Measurements from ENCODE around the gene BTF3. TPM values are rescaled to one million over a fixed set of nuclear protein-coding genes. Genes with fewer than 3 reads are reported as not detected.

The BTF3 gene
- total and polyA plus RNA-seq, 2 of the 8 experiments (the other 6 are each of a cell fraction or from before 2014, with no cell fraction given) = 396 to 754 TPM

DNA sequence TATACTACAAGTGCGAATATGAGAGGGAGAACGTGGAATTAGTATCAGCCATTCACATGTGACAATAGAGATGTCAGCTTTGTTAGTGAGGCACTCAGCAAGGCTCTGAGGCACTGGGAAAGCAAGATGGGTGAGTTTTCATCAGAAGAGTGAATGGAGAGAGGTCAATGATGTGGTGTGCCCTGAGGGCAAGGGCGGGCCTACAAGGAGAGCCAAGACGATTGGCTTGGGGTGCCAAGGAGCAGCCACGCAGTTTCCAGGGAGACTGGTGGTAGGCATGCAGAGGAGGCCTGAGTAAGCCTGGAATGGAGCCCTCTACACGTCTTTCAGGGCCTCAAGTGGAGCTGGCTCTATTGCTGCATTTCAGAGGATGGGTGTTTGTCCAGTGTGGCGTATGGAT lies 24.7 kb downstream of the BTF3 start:
- H2AFZ ChIP-seq (ENCODE audit: low read length) = no peak overlapping the region
- no peaks in the 10 kb centered on the region for H3K9me3 ChIP-seq (ENCODE audit: insufficient read depth in 2 of 2, low read depth in 1 of 2, low read length in 1 of 2)
- H3K4me2 ChIP-seq (ENCODE audit: insufficient read depth in 1 of 2, low read depth in 2 of 2, low read length in 2 of 2) = no peak overlapping the region
- ChIA-PET POLR2A (ENCODE audit: partially characterized antibody) (interaction anchor here (1.2 to 2.9 kb wide), 2 partner anchors 14 to 15 kb away, joined by 3 to 14 read pairs; no protein-coding TSS in a partner anchor), CTCF (ENCODE audit: partially characterized antibody) (interaction anchor here (0.7 to 4.5 kb wide), 6 partner anchors 15 to 330 kb away, joined by 3 to 91 read pairs (median 3); no protein-coding TSS in a partner anchor)
- no peak for FAIRE-seq
- H2BK15ac ChIP-seq (ENCODE audit: low read length) = no peak overlapping the region
- no peak overlapping the region for H3K23ac ChIP-seq (ENCODE audit: insufficient read length)
- H4K5ac ChIP-seq (ENCODE audit: insufficient read length, low read depth, low read length) = no peak overlapping the region
- no peak overlapping the region for H3K14ac ChIP-seq (ENCODE audit: insufficient read length)
- no peak overlapping the region for H3K4me3 ChIP-seq (ENCODE audit: extremely low read depth in 1 of 4, insufficient read depth in 2 of 4, low read depth in 3 of 4, low read length in 4 of 4)
- no peak overlapping the region for H2BK120ac ChIP-seq (replicated peaks; ENCODE audit: low read depth, low read length)
- no peak overlapping the region for H3K27ac ChIP-seq (ENCODE audit: low read depth, low read length)
- H4K20me1 ChIP-seq (replicated peaks in 1 of 2; ENCODE audit: control insufficient read depth in 1 of 2, insufficient read depth in 2 of 2, low read length in 2 of 2) = no peaks in the 10 kb centered on the region
- 86% methylated on average over 7 of the region's 7 CpGs; no CpG with 5 or more reads in 1 of the 2 experiments for WGBS, 2 experiments (ENCODE audit: extremely low coverage in 1 of 2, insufficient coverage in 1 of 2, insufficient read length in 1 of 2, insufficient replicate concordance in 2 of 2, low coverage in 1 of 2, low lambda C conversion rate in 2 of 2, missing lambda C conversion rate in 1 of 2)
- no peak overlapping the region for H2BK12ac ChIP-seq (ENCODE audit: low read depth, low read length)
- no peaks in the 10 kb centered on the region for H3K27me3 ChIP-seq (replicated peaks in 1 of 4; ENCODE audit: control insufficient read depth in 3 of 4, extremely low read depth in 1 of 4, insufficient read depth in 3 of 4, low read length in 3 of 4)
- no peak overlapping the region for H3K4ac ChIP-seq (replicated peaks; ENCODE audit: insufficient read length, low read depth, low read length)
- H3K56ac ChIP-seq (replicated peaks; ENCODE audit: insufficient read length, low read depth, low read length) = no peak overlapping the region
- no peak overlapping the region for H4K91ac ChIP-seq (replicated peaks; ENCODE audit: insufficient read length, low read length)
- no peaks in the 10 kb centered on the region for H3K79me1 ChIP-seq (ENCODE audit: low read depth, low read length)
- no peaks in the 10 kb centered on the region for H3K4me1 ChIP-seq (replicated peaks in 1 of 4; ENCODE audit: control insufficient read depth in 3 of 4, insufficient read depth in 4 of 4, low read length in 3 of 4)
- H3K9ac ChIP-seq (replicated peaks in 1 of 4; ENCODE audit: extremely low read depth in 1 of 4, low read depth in 3 of 4, low read length in 3 of 4) = no peak overlapping the region
- no peak overlapping the region for H2BK5ac ChIP-seq (ENCODE audit: low read depth, low read length)
- H4K8ac ChIP-seq (ENCODE audit: extremely low read depth, insufficient read depth, low read length) = no peak overlapping the region
- no peaks in the 10 kb centered on the region for H3K36me3 ChIP-seq (ENCODE audit: control insufficient read depth in 2 of 4, insufficient read depth in 4 of 4, low read length in 3 of 4)
- no peak overlapping the region for H2AK5ac ChIP-seq (ENCODE audit: low read depth, low read length)
- no peak overlapping the region for H3K18ac ChIP-seq (ENCODE audit: extremely low read depth, low read length)
- no peak overlapping the region for H2BK20ac ChIP-seq (ENCODE audit: low read length)
- no peak for DNase-seq (ENCODE audit: low read depth in 1 of 2, low spot score in 2 of 2)
- H3K23me2 ChIP-seq (ENCODE audit: low read depth, low read length) = no peaks in the 10 kb centered on the region
- H3K79me2 ChIP-seq (ENCODE audit: control insufficient read depth in 1 of 2, insufficient read depth in 2 of 2, low read length in 2 of 2) = no peaks in the 10 kb centered on the region
- TF ChIP-seq MAFK (IDR thresholded peaks at IDR 0.05; ENCODE audit: low read depth, low read length) = no peak
- TF ChIP-seq NRF1 (IDR thresholded peaks at IDR 0.05; ENCODE audit: low read depth, low read length) = no peak
- no peak for TF ChIP-seq TBP (IDR thresholded peaks at IDR 0.05; ENCODE audit: low read depth, low read length)
- TF ChIP-seq RXRA (IDR thresholded peaks at IDR 0.05; ENCODE audit: insufficient read depth, low read depth, low read length) = no peak
- TF ChIP-seq TEAD4 (IDR thresholded peaks at IDR 0.05; ENCODE audit: low read depth, low read length) = no peak
- no peak for TF ChIP-seq JUND (IDR thresholded peaks at IDR 0.05; ENCODE audit: low read length)
- TF ChIP-seq TAF1 (IDR thresholded peaks at IDR 0.05; ENCODE audit: low read depth, low read length) = no peak
- TF ChIP-seq SP4 (IDR thresholded peaks at IDR 0.05; ENCODE audit: low read length) = no peak
- no peak for TF ChIP-seq EZH2 (IDR thresholded peaks at IDR 0.05; ENCODE audit: low read depth, low read length, severe bottlenecking)
- TF ChIP-seq SP1 (IDR thresholded peaks at IDR 0.05; ENCODE audit: low read depth, low read length) = no peak
- no peak for TF ChIP-seq RNF2 (IDR thresholded peaks at IDR 0.05; ENCODE audit: borderline replicate concordance, low read depth, low read length, missing control alignments, poor library complexity, severe bottlenecking)
- TF ChIP-seq ASH2L (IDR thresholded peaks at IDR 0.05; ENCODE audit: low read length) = no peak
